SK-N-SH treated with all-trans-retinoic acid at 6 μM for 48 hours (cell line): Measurements from ENCODE around the gene PAXIP1.

Experiments used
- ATAC-seq: fragments of 200-7000 bp; cut with Tn5 transposase; 3 replicates; pipeline ENCODE4 v1.9.1; 2020; ENCODE audit warnings: mild to moderate bottlenecking, moderate library complexity
- ARNTL ChIP-seq: fragments of 450-650 bp; formaldehyde crosslinking; IDR thresholded peaks from 2 replicates; pipeline ENCODE4 v1.5.0; 2020; ENCODE audit warnings: low read depth, mild to moderate bottlenecking, moderate library complexity, borderline replicate concordance
- BACH2 ChIP-seq: fragments of 250-450 bp; sonication (Bioruptor Pico); IDR thresholded peaks from 2 replicates; pipeline ENCODE4 v1.9.0; 2021; ENCODE audit warnings: mild to moderate bottlenecking, borderline replicate concordance
- CREB5 ChIP-seq: fragments of 250-450 bp; sonication (Bioruptor Pico); IDR thresholded peaks from 2 replicates; pipeline ENCODE4 v1.5.1; 2020; ENCODE audit warnings: low read depth, mild to moderate bottlenecking, moderate library complexity
- CSRNP3 ChIP-seq: fragments of 250-450 bp; sonication (Bioruptor Pico); IDR thresholded peaks from 2 replicates; pipeline ENCODE4 v1.5.1; 2021; ENCODE audit warnings: mild to moderate bottlenecking, moderate library complexity
- GLIS3 ChIP-seq: fragments of 250-450 bp; sonication (Bioruptor Pico); IDR thresholded peaks from 2 replicates; pipeline ENCODE4 v1.5.0; 2020; ENCODE audit warnings: mild to moderate bottlenecking, moderate library complexity
- ISL1 ChIP-seq: fragments of 250-450 bp; sonication (Bioruptor Pico); IDR thresholded peaks from 2 replicates; pipeline ENCODE4 v2.1.2; 2022; ENCODE audit warnings: mild to moderate bottlenecking, moderate library complexity
- OSR1 ChIP-seq: fragments of 250-450 bp; sonication (Bioruptor Pico); IDR thresholded peaks from 2 replicates; pipeline ENCODE4 v1.8.0; 2022; ENCODE audit warnings: moderate library complexity, mild to moderate bottlenecking, inconsistent platforms
- PATZ1 ChIP-seq: fragments of 250-450 bp; sonication (Bioruptor Pico); IDR thresholded peaks from 2 replicates; pipeline ENCODE4 v1.8.0; 2020; ENCODE audit warnings: mild to moderate bottlenecking, moderate library complexity, borderline replicate concordance
- POU6F1 ChIP-seq: fragments of 250-450 bp; sonication (Bioruptor Pico); IDR thresholded peaks from 2 replicates; pipeline ENCODE4 v1.8.0; 2021; ENCODE audit warnings: low read depth, mild to moderate bottlenecking, moderate library complexity, borderline replicate concordance
- PPARA ChIP-seq: fragments of 250-450 bp; sonication (Bioruptor Pico); IDR thresholded peaks from 2 replicates; pipeline ENCODE4 v1.5.0; 2020; ENCODE audit warnings: mild to moderate bottlenecking, borderline replicate concordance
- RARB ChIP-seq: fragments of 250-450 bp; sonication (Bioruptor Pico); IDR thresholded peaks from 2 replicates; pipeline ENCODE4 v1.8.0; 2021; ENCODE audit warnings: mild to moderate bottlenecking, moderate library complexity
- TCF4 ChIP-seq: fragments of 250-450 bp; sonication (Bioruptor Pico); IDR thresholded peaks from 2 replicates; pipeline ENCODE4 v1.8.0; 2021; ENCODE audit warnings: mild to moderate bottlenecking, moderate library complexity, borderline replicate concordance
- TOX ChIP-seq: fragments of 250-450 bp; sonication (Bioruptor Pico); IDR thresholded peaks from 2 replicates; pipeline ENCODE4 v1.8.0; 2021; ENCODE audit warnings: mild to moderate bottlenecking, moderate library complexity, borderline replicate concordance
- TSHZ2 ChIP-seq: fragments of 250-450 bp; sonication (Bioruptor Pico); IDR thresholded peaks from 2 replicates; pipeline ENCODE4 v1.5.0; 2020; ENCODE audit warnings: mild to moderate bottlenecking, moderate library complexity
- ZC3H10 ChIP-seq: fragments of 250-450 bp; sonication (Bioruptor Pico); IDR thresholded peaks from 2 replicates; pipeline ENCODE4 v1.5.1; 2021; ENCODE audit warnings: mild to moderate bottlenecking, moderate library complexity
- ZFP30 ChIP-seq: fragments of 450-650 bp; formaldehyde crosslinking; IDR thresholded peaks from 2 replicates; pipeline ENCODE4 v1.5.0; 2022; ENCODE audit warnings: mild to moderate bottlenecking, moderate library complexity
- ZNF565 ChIP-seq: fragments of 450-650 bp; formaldehyde crosslinking; conservative IDR thresholded peaks from 2 replicates; pipeline ENCODE4 v1.5.0; 2020; ENCODE audit warnings: low read depth, mild to moderate bottlenecking, moderate library complexity
- ZNF70 ChIP-seq: fragments of 450-650 bp; formaldehyde crosslinking; IDR thresholded peaks from 2 replicates; pipeline ENCODE4 v1.5.0; 2020; ENCODE audit warnings: mild to moderate bottlenecking, moderate library complexity
- ZNF8 ChIP-seq: fragments of 450-650 bp; formaldehyde crosslinking; IDR thresholded peaks from 2 replicates; pipeline ENCODE4 v1.5.0; 2020; ENCODE audit warnings: mild to moderate bottlenecking, moderate library complexity

The PAXIP1 gene

GRCh38 chr7:154902600-154903082 lies 100.3 kb downstream of the PAXIP1 start:
- no peak for ATAC-seq
- no peak for TF ChIP-seq ZNF8 (CRISPR knock-in tag)
- TF ChIP-seq ARNTL, result no peak
- no peak for TF ChIP-seq ISL1 (CRISPR knock-in tag)
- no peak for TF ChIP-seq CSRNP3 (CRISPR knock-in tag)
- TF ChIP-seq TCF4 (CRISPR knock-in tag), result no peak
- no peak for TF ChIP-seq OSR1 (CRISPR knock-in tag)
- TF ChIP-seq ZFP30 (CRISPR knock-in tag), result no peak
- no peak for TF ChIP-seq CREB5
- TF ChIP-seq ZNF565 (CRISPR knock-in tag), result no peak
- no peak for TF ChIP-seq GLIS3 (CRISPR knock-in tag)
- TF ChIP-seq RARB (CRISPR knock-in tag), result no peak
- TF ChIP-seq BACH2 (CRISPR knock-in tag), result no peak
- no peak for TF ChIP-seq TSHZ2
- no peak for TF ChIP-seq POU6F1 (CRISPR knock-in tag)
- no peak for TF ChIP-seq ZNF70

- TF ChIP-seq TSHZ2 (no peak), PATZ1 (CRISPR knock-in tag) (no peak), PPARA (CRISPR knock-in tag) (no peak), ZC3H10 (CRISPR knock-in tag) (no peak), TOX (CRISPR knock-in tag) (no peak), ISL1 (CRISPR knock-in tag) (no peak), ZNF70 (no peak), ZNF8 (CRISPR knock-in tag) (no peak), ZNF565 (CRISPR knock-in tag) (no peak), BACH2 (CRISPR knock-in tag) (no peak)
- no peak for ATAC-seq
These were observed 103.1 kb downstream of the PAXIP1 start for GRCh38 chr7:154899862-154900261.
